SH-SY5Y (cell line): ENCODE data around the gene RAP1GAP.

Experiments
- GATA2 ChIP-seq: IDR thresholded peaks from 2 replicates; pipeline ENCODE4 v1.6.1; 2011; ENCODE audit warnings: mild to moderate bottlenecking, low read depth, low read length
- GATA3 ChIP-seq: IDR thresholded peaks from 2 replicates; pipeline ENCODE4 v1.6.1; 2011; ENCODE audit warnings: low read depth, mild to moderate bottlenecking, low read length, moderate library complexity

- no peak for TF ChIP-seq GATA2
- TF ChIP-seq GATA3: no peak
Measured at GRCh38 chr1:21619375-21619947, 49.7 kb downstream of the RAP1GAP start.
